Measurements from ENCODE around the gene BPIFA1.

DNA sequence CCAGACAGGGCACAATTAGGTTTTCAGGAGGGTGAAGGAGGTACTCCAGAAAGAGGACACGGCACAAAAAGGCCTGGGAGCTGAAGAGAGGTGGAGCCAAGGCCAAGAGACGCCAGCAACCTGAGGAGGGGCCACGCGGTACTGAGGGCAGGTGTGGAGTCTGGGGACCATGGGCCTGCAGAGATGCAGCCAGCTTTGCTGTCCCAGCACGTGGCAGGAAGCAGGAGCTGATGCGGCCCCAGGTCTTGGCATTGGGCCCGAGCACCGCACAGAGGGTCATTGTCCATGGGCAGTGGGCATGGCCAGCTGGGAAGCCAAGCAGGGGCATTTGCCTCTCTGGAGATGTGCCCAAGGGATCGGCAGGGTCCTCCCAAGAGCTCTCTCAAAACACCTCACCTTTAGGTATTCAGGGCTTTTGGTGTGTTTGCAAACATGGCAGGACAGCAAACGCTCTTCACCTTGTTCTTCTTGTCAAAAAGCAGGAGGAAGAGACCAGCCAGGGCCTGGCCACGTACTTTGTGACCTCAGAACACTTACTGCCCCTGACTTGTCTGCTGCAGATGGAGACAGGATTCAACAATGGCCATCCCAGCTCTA lies 45.9 kb downstream of the BPIFA1 start:
- TF ChIP-seq, protein P1, sequence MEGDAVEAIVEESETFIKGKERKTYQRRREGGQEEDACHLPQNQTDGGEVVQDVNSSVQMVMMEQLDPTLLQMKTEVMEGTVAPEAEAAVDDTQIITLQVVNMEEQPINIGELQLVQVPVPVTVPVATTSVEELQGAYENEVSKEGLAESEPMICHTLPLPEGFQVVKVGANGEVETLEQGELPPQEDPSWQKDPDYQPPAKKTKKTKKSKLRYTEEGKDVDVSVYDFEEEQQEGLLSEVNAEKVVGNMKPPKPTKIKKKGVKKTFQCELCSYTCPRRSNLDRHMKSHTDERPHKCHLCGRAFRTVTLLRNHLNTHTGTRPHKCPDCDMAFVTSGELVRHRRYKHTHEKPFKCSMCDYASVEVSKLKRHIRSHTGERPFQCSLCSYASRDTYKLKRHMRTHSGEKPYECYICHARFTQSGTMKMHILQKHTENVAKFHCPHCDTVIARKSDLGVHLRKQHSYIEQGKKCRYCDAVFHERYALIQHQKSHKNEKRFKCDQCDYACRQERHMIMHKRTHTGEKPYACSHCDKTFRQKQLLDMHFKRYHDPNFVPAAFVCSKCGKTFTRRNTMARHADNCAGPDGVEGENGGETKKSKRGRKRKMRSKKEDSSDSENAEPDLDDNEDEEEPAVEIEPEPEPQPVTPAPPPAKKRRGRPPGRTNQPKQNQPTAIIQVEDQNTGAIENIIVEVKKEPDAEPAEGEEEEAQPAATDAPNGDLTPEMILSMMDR (IDR thresholded peaks at IDR 0.05; ENCODE audit: insufficient read depth, low read depth, low read length): no peak
- no peak for TF ChIP-seq EZH2 (IDR thresholded peaks at IDR 0.05; ENCODE audit: insufficient read depth, low read length)

Data from astrocyte (in vitro differentiated cells and primary cell).